Measurements from ENCODE around the gene FITM1. TPM values are rescaled to one million over a fixed set of nuclear protein-coding genes. Genes with fewer than 3 reads are reported as not detected.

The FITM1 gene
- total and polyA plus RNA-seq, 2 donors (not counting 3 experiments of a cell fraction or from before 2014, with no cell fraction given), result 0.54 TPM; not detected in 1

GRCh38 chr14:24113379-24113800 lies 17.1 kb upstream of the FITM1 start:
- no peaks in the 10 kb centered on the region for H3K9me1 ChIP-seq (replicated peaks; ENCODE audit: control insufficient read depth, extremely low read depth, insufficient read depth, low read length)
- H3K9me3 ChIP-seq (replicated peaks; ENCODE audit: control insufficient read depth, insufficient read depth, low read length), result no peaks in the 10 kb centered on the region
- H3K36me3 ChIP-seq (ENCODE audit: control insufficient read depth in 2 of 2, extremely low read depth in 1 of 2, insufficient read depth in 2 of 2, low read length in 2 of 2), result peaks cover 4 to 5% of the 10 kb centered on the region in 2 experiments
- peak overlapping the region; percentile 88 for H3K9ac ChIP-seq (replicated peaks; ENCODE audit: extremely low read depth, insufficient read depth, low read length)
- BruUV-seq (replicated peaks), result no TSS peak
- no peaks in the 10 kb centered on the region for H3K79me2 ChIP-seq (ENCODE audit: control insufficient read depth, insufficient read depth, low read length)
- peak; percentile 21 for FAIRE-seq
- H3K4me3 ChIP-seq (replicated peaks in 1 of 3; ENCODE audit: insufficient read depth in 1 of 3, low read depth in 1 of 3, low read length in 3 of 3), result peak overlapping the region; percentile 46 to 92 (median 84)
- intact Hi-C loops (cut with micrococcal nuclease) (loop anchor here (5.0 kb wide), 1 partner anchor 1181 kb away; no protein-coding TSS in a partner anchor), dilution Hi-C loops (cut with MboI; ENCODE audit: extremely low pct_ligation_motif_present, low sequenced_read_pairs) (no loop called here)
- no peak for DNase-seq (ENCODE audit: low read depth, low spot score)
- no peaks in the 10 kb centered on the region for H4K20me1 ChIP-seq (replicated peaks; ENCODE audit: control insufficient read depth, extremely low read depth, insufficient read depth, low read length)
- peak overlapping the region; percentile 90 for H3K4me2 ChIP-seq (ENCODE audit: insufficient read depth, low read length)
- no peaks in the 10 kb centered on the region for H3K27me3 ChIP-seq (ENCODE audit: control insufficient read depth in 2 of 2, insufficient read depth in 2 of 2, low read length in 2 of 2)
- peaks cover 18% of the 10 kb centered on the region for H3K4me1 ChIP-seq (ENCODE audit: control insufficient read depth, extremely low read depth, insufficient read depth, low read length)
- TF ChIP-seq JUN (IDR thresholded peaks at IDR 0.05; ENCODE audit: borderline replicate concordance, insufficient read depth, insufficient read length, low read depth), result no peak
- no peak for TF ChIP-seq POLR2A (IDR thresholded peaks at IDR 0.05; ENCODE audit: low read depth, low read length)
- TF ChIP-seq, protein P1, sequence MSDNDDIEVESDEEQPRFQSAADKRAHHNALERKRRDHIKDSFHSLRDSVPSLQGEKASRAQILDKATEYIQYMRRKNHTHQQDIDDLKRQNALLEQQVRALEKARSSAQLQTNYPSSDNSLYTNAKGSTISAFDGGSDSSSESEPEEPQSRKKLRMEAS (IDR thresholded peaks at IDR 0.05; ENCODE audit: insufficient read depth, insufficient read length), result no peak
- no peak for TF ChIP-seq MYC (IDR thresholded peaks at IDR 0.05; ENCODE audit: low read depth, low read length)
- TF ChIP-seq EZH2 (IDR thresholded peaks at IDR 0.05; ENCODE audit: borderline replicate concordance, low read depth, low read length, severe bottlenecking), result no peak
- no peak for TF ChIP-seq FOS (IDR thresholded peaks at IDR 0.05; ENCODE audit: borderline replicate concordance, insufficient read depth, low read length)
- no peak for TF ChIP-seq GATA2 (IDR thresholded peaks at IDR 0.05; ENCODE audit: insufficient read depth, insufficient read length, low read depth, low read length)
- TF ChIP-seq POLR2AphosphoS5 (IDR thresholded peaks at IDR 0.05; ENCODE audit: insufficient read depth, low read depth, low read length), result no peak
- TF ChIP-seq CTCF (IDR thresholded peaks at IDR 0.05; ENCODE audit: extremely low read depth in 1 of 2, insufficient read depth in 1 of 2, low read depth in 1 of 2, low read length in 2 of 2), result no peak
- ChIA-PET POLR2A (interaction anchor here (2.0 to 2.3 kb wide), 2 partner anchors 19 to 33 kb away, joined by 11 to 13 read pairs; partner anchors contain the start of genes PCK2 and PSME2), CTCF (interaction anchor here (1.5 to 2.9 kb wide), 6 partner anchors 19 to 56 kb away, joined by 5 to 27 read pairs (median 12); partner anchors contain the start of genes EMC9, IRF9 and PCK2)
- peak overlapping the region; percentile 88 for H3K27ac ChIP-seq (ENCODE audit: insufficient read depth, low read depth, low read length)
- H2AFZ ChIP-seq (ENCODE audit: low read depth, low read length), result peak overlapping the region; percentile 97
